Astrocyte (in vitro differentiated cells and primary cell): ENCODE measurements around the gene SESN3. TPM values are rescaled to one million over a fixed set of nuclear protein-coding genes. Genes with fewer than 3 reads are reported as not detected.

Experiments used
- DNase-seq: peaks from one replicate; pipeline ENCODE4 v3.0.0-alpha.2; 2010; ENCODE audit warnings: low read depth
- FAIRE-seq: peaks from 2 replicates; lab custom pipeline; 2011; peaks lifted over from hg19 to GRCh38; lab: Jason Lieb, UNC
- H2AFZ ChIP-seq: 2 replicates; pipeline ENCODE4 v1.6.0; 2012; ENCODE audit warnings: low read depth, low read length, inconsistent platforms
- H3K27ac ChIP-seq: 2 replicates; pipeline ENCODE4 v1.5.1; 2011; ENCODE audit warnings: low read depth, low read length, inconsistent platforms
- H3K27me3 ChIP-seq: 2 replicates; pipeline ENCODE4 v1.6.0; 2011; ENCODE audit warnings: low read length, inconsistent platforms; ENCODE audit not compliant: insufficient read depth
- H3K36me3 ChIP-seq: 2 replicates; pipeline ENCODE4 v1.5.1; 2011; ENCODE audit warnings: low read length, inconsistent platforms; ENCODE audit not compliant: insufficient read depth
- H3K4me1 ChIP-seq: 2 replicates; pipeline ENCODE4 v1.5.1; 2011; ENCODE audit warnings: low read length, inconsistent platforms; ENCODE audit not compliant: insufficient read depth
- H3K4me2 ChIP-seq: 2 replicates; pipeline ENCODE4 v1.6.0; 2012; ENCODE audit warnings: low read length, inconsistent platforms
- H3K4me3 ChIP-seq: 2 replicates; pipeline ENCODE4 v1.5.1; 2011; ENCODE audit warnings: low read depth, mild to moderate bottlenecking, low read length, inconsistent platforms; ENCODE audit not compliant: insufficient read depth
- H3K79me2 ChIP-seq: 2 replicates; pipeline ENCODE4 v1.6.0; 2012; ENCODE audit warnings: mild to moderate bottlenecking, low read length, inconsistent platforms; ENCODE audit not compliant: insufficient read depth
- H3K9ac ChIP-seq: 2 replicates; pipeline ENCODE4 v1.6.0; 2012; ENCODE audit warnings: mild to moderate bottlenecking, low read length, inconsistent platforms
- H3K9me3 ChIP-seq: 2 replicates; pipeline ENCODE4 v1.5.1; 2012; ENCODE audit warnings: low read depth, mild to moderate bottlenecking, low read length, inconsistent platforms; ENCODE audit not compliant: insufficient read depth
- H4K20me1 ChIP-seq: 2 replicates; pipeline ENCODE4 v1.6.0; 2012; ENCODE audit warnings: low read length, inconsistent platforms; ENCODE audit not compliant: insufficient read depth
- H3K27ac Mint-ChIP-seq: one replicate; pipeline ENCODE4 v1.8.0; 2021; ENCODE audit warnings: mild to moderate bottlenecking, mixed read lengths; ENCODE audit not compliant: unreplicated experiment
- H3K27me3 Mint-ChIP-seq: one replicate; pipeline ENCODE4 v1.8.0; 2021; ENCODE audit warnings: low read depth, mixed read lengths; ENCODE audit not compliant: unreplicated experiment
- H3K36me3 Mint-ChIP-seq: one replicate; pipeline ENCODE4 v1.8.0; 2021; ENCODE audit warnings: low read depth, mixed read lengths; ENCODE audit not compliant: unreplicated experiment
- H3K4me1 Mint-ChIP-seq: one replicate; pipeline ENCODE4 v1.8.0; 2021; ENCODE audit warnings: low read depth, mixed read lengths; ENCODE audit not compliant: unreplicated experiment
- H3K4me3 Mint-ChIP-seq: one replicate; pipeline ENCODE4 v1.8.0; 2021; ENCODE audit warnings: mild to moderate bottlenecking, moderate library complexity, mixed read lengths; ENCODE audit not compliant: unreplicated experiment
- H3K9me3 Mint-ChIP-seq: one replicate; pipeline ENCODE4 v1.8.0; 2021; ENCODE audit warnings: mild to moderate bottlenecking, mixed read lengths; ENCODE audit not compliant: unreplicated experiment
- CTCF ChIP-seq: IDR thresholded peaks from 2 replicates; pipeline ENCODE4 v1.5.1; 2011; ENCODE audit warnings: low read depth, mild to moderate bottlenecking, inconsistent platforms, low read length, moderate library complexity; ENCODE audit not compliant: insufficient read depth
- EZH2 ChIP-seq: IDR thresholded peaks from 2 replicates; pipeline ENCODE4 v1.6.1; 2012; ENCODE audit warnings: mild to moderate bottlenecking, low read length, inconsistent platforms; ENCODE audit not compliant: insufficient read depth
- total RNA-seq: library from RNA; stranded (reverse); gene quantifications from 2 replicates; pipeline ENCODE4 v1.2.1, GENCODE V29; 2021

Gene SESN3
- total RNA-seq, 1 donor from 2014 or later = 98.1 TPM

DNA sequence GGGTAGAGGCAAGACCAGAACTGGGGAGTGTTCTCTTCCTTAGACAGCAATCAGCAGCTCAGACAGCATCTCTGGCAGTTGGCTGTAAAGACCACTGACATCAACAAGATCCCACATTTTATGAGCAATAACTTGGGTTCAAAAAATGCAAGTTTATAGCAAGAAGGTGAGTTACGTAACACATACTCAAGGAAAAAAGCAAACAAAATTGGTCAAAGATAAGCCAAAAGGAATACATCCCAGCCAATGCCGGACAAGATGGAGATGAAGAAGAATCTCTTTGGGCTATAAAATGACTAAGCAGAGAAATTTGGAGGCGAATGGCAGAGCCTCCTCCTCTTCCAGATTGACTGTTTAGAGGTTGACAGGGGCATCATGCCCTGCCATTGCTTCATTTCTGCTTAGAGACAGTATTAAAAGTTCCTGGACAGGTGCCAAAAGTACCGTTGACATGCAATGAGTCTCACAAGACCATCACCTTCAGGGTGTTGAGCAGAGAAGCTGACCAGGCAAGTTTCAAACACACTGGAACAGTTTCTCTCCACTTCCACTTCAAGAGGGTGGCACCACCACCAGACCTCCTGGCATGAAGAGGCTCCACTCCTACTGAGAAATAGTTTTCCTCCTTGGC lies 85.5 kb downstream of the SESN3 start:
- Histone ChIP-seq H3K9ac (no peak overlapping the region), H3K4me1 (peaks cover 33% of the 10 kb centered on the region), H3K27ac (no peak overlapping the region), H3K4me2 (no peak overlapping the region), H3K9me3 (no peaks in the 10 kb centered on the region), H3K27me3 (no peaks in the 10 kb centered on the region), H2AFZ (no peak overlapping the region), H4K20me1 (no peaks in the 10 kb centered on the region), H3K4me3 (no peak overlapping the region), H3K36me3 (no peaks in the 10 kb centered on the region), H3K79me2 (no peaks in the 10 kb centered on the region)
- no peak for FAIRE-seq
- Mint-ChIP-seq H3K27me3 (no peaks in the 10 kb centered on the region), H3K4me3 (no peak overlapping the region), H3K36me3 (peaks cover 2% of the 10 kb centered on the region), H3K9me3 (no peaks in the 10 kb centered on the region), H3K27ac (no peak overlapping the region), H3K4me1 (peaks cover 38% of the 10 kb centered on the region)
- DNase-seq = no peak
- TF ChIP-seq EZH2 = no peak
- no peak for TF ChIP-seq CTCF

GRCh38 chr11:95144313-95145235 lies 86.4 kb downstream of the SESN3 start:
- H3K4me3 Mint-ChIP-seq = no peak overlapping the region
- peak; percentile 39 for DNase-seq
- Histone ChIP-seq H3K79me2 (no peaks in the 10 kb centered on the region), H4K20me1 (no peaks in the 10 kb centered on the region), H2AFZ (no peak overlapping the region), H3K4me3 (no peak overlapping the region), H3K4me1 (peaks cover 24% of the 10 kb centered on the region), H3K4me2 (peak overlapping the region; percentile 30), H3K36me3 (no peaks in the 10 kb centered on the region), H3K9me3 (no peaks in the 10 kb centered on the region), H3K27me3 (no peaks in the 10 kb centered on the region), H3K9ac (no peak overlapping the region), H3K27ac (no peak overlapping the region)
- H3K36me3 Mint-ChIP-seq = peaks cover 2% of the 10 kb centered on the region
- H3K9me3 Mint-ChIP-seq = no peaks in the 10 kb centered on the region
- peaks cover 37% of the 10 kb centered on the region for H3K4me1 Mint-ChIP-seq
- FAIRE-seq = no peak
- H3K27ac Mint-ChIP-seq = no peak overlapping the region
- no peaks in the 10 kb centered on the region for H3K27me3 Mint-ChIP-seq
- TF ChIP-seq EZH2 (no peak), CTCF (no peak)
